Panc1 (cell line): Measurements from ENCODE around the gene IL34.

Experiments
- CTCF ChIP-seq: fragments of 450-650 bp; IDR thresholded peaks from 2 replicates; pipeline ENCODE4 v1.5.1; 2017; ENCODE audit warnings: mild to moderate bottlenecking
- POLR2AphosphoS5 ChIP-seq: IDR thresholded peaks from 2 replicates; pipeline ENCODE4 v1.6.1; 2012; ENCODE audit warnings: mild to moderate bottlenecking, low read depth, low read length, moderate library complexity
- REST ChIP-seq, 2 experiments: IDR thresholded peaks; 2 replicates each; pipeline ENCODE4 v1.6.1; 2011 to 2012; ENCODE audit warnings: low read depth in 2 of 2, control low read depth in 1 of 2, low read length in 1 of 2, mild to moderate bottlenecking in 1 of 2, moderate library complexity in 1 of 2; ENCODE audit not compliant: insufficient read depth in 1 of 2

- TF ChIP-seq CTCF (no peak), REST (IDR thresholded peaks at IDR 0.05; ENCODE audit: insufficient read depth in 1 of 2, low read depth in 2 of 2, low read length in 1 of 2) (no peak), POLR2AphosphoS5 (no peak)
Observed at GRCh38 chr16:70656065-70656711, 9.8 kb downstream of the IL34 start.
